SH-SY5Y (cell line): ENCODE data around the gene TMEM161A.

ENCODE experiments used
- GATA2 ChIP-seq: IDR thresholded peaks from 2 replicates; pipeline ENCODE4 v1.6.1; 2011; ENCODE audit warnings: mild to moderate bottlenecking, low read depth, low read length
- GATA3 ChIP-seq: IDR thresholded peaks from 2 replicates; pipeline ENCODE4 v1.6.1; 2011; ENCODE audit warnings: low read depth, mild to moderate bottlenecking, low read length, moderate library complexity

- no peak for TF ChIP-seq GATA3
- no peak for TF ChIP-seq GATA2
Observed at GRCh38 chr19:19076476-19076875, 61.8 kb downstream of the TMEM161A start.
